GM23248 (cell line): ENCODE results near the gene TGOLN2. TPM values are rescaled to one million over a fixed set of nuclear protein-coding genes. Genes with fewer than 3 reads are reported as not detected.
"Not testable (repeated sequence)": the region's sequence is repeated elsewhere in the genome, so short reads cannot be mapped to it uniquely, and the experiment has no call there.

Experiments used
- DNase-seq: peaks from one replicate; pipeline ENCODE4 v3.0.0-alpha.2; 2015
- H2AFZ ChIP-seq: fragments of 200-600 bp; sonication (generic); 2 replicates; pipeline ENCODE4 v1.6.1; 2016; ENCODE audit warnings: antibody characterized with exemption
- H3F3A ChIP-seq: fragments of 200-600 bp; sonication (generic); 2 replicates; pipeline ENCODE4 v1.6.1; 2016; ENCODE audit warnings: mild to moderate bottlenecking, antibody characterized with exemption, mixed run types; ENCODE audit not compliant: insufficient read depth
- H3K27ac ChIP-seq: fragments of 200-600 bp; sonication (generic); 2 replicates; pipeline ENCODE4 v1.5.1; 2016; ENCODE audit warnings: mild to moderate bottlenecking
- H3K27me3 ChIP-seq: fragments of 200-600 bp; sonication (generic); replicated peaks from 2 replicates; pipeline ENCODE4 v1.6.1; 2016; ENCODE audit warnings: mild to moderate bottlenecking; ENCODE audit not compliant: insufficient read depth
- H3K36me3 ChIP-seq: fragments of 200-600 bp; sonication (generic); 2 replicates; pipeline ENCODE4 v1.6.1; 2016; ENCODE audit warnings: low read depth, mild to moderate bottlenecking
- H3K4me1 ChIP-seq: fragments of 200-600 bp; sonication (generic); 2 replicates; pipeline ENCODE4 v1.6.1; 2016; ENCODE audit warnings: mild to moderate bottlenecking; ENCODE audit not compliant: insufficient read depth
- H3K4me2 ChIP-seq: fragments of 200-600 bp; sonication (generic); one replicate; pipeline ENCODE4 v1.6.1; 2016; ENCODE audit warnings: mild to moderate bottlenecking; ENCODE audit not compliant: unreplicated experiment
- H3K4me3 ChIP-seq: fragments of 200-600 bp; sonication (generic); 2 replicates; pipeline ENCODE4 v1.5.1; 2016; ENCODE audit warnings: mild to moderate bottlenecking
- H3K79me2 ChIP-seq: fragments of 200-600 bp; sonication (generic); 2 replicates; pipeline ENCODE4 v1.6.1; 2016; ENCODE audit warnings: mild to moderate bottlenecking; ENCODE audit not compliant: insufficient read depth
- H3K9ac ChIP-seq: fragments of 200-600 bp; sonication (generic); 2 replicates; pipeline ENCODE4 v1.6.1; 2016; ENCODE audit warnings: mild to moderate bottlenecking
- H3K9me2 ChIP-seq: fragments of 200-600 bp; sonication (generic); 2 replicates; pipeline ENCODE4 v1.6.1; 2016; ENCODE audit warnings: mixed run types, mild to moderate bottlenecking, moderate library complexity; ENCODE audit not compliant: insufficient read depth
- H3K9me3 ChIP-seq: fragments of 200-600 bp; sonication (generic); one replicate; pipeline ENCODE4 v1.6.1; 2017; ENCODE audit warnings: low read depth
- H4K20me1 ChIP-seq: fragments of 200-600 bp; sonication (generic); 2 replicates; pipeline ENCODE4 v1.6.0; 2016; ENCODE audit not compliant: insufficient read depth
- EZH2 ChIP-seq: fragments of 200-600 bp; sonication (generic); IDR thresholded peaks from 2 replicates; pipeline ENCODE4 v1.6.1; 2018; ENCODE audit warnings: antibody characterized with exemption, mild to moderate bottlenecking; ENCODE audit not compliant: insufficient read depth, poor library complexity, severe bottlenecking
- EZH2phosphoT487 ChIP-seq: fragments of 200-600 bp; sonication (generic); IDR thresholded peaks from 2 replicates; pipeline ENCODE4 v1.6.1; 2018; ENCODE audit warnings: antibody characterized with exemption, moderate library complexity, mild to moderate bottlenecking, low read depth; ENCODE audit not compliant: insufficient read depth
- WGBS, 2 experiments: methylation state at CpG; one replicate each; pipeline ENCODE4 v1.1.6; 2015 to 2017; ENCODE audit warnings: low lambda C conversion rate in 2 of 2, low coverage in 1 of 2; ENCODE audit errors: missing lambda C conversion rate in 2 of 2; 5-methylcytosine and 5-hydroxymethylcytosine counted together
- in situ Hi-C: fragments of 300-500 bp; cut with MboI; formaldehyde crosslinking; loops from 2 replicates; pipeline ENCODE4 v1.15.0; 2020
- polyA plus RNA-seq: library from polyadenylated mRNA; unstranded; fragments of >200 nt; fragmentation: Nextera tagmentation; extraction: Ambion mirVana; gene quantifications from 2 replicates; pipeline ENCODE4 v1.2.1, GENCODE V29; 2016
- total RNA-seq: library from RNA; depleted of rRNA; stranded (reverse); fragments of >200 nt; shearing (Covaris generic); gene quantifications from 2 replicates; pipeline ENCODE4 v1.2.3, GENCODE V29; 2014

Gene TGOLN2
- total and polyA plus RNA-seq, 2 experiments from 2014 or later = 96.8 to 118 TPM

DNA sequence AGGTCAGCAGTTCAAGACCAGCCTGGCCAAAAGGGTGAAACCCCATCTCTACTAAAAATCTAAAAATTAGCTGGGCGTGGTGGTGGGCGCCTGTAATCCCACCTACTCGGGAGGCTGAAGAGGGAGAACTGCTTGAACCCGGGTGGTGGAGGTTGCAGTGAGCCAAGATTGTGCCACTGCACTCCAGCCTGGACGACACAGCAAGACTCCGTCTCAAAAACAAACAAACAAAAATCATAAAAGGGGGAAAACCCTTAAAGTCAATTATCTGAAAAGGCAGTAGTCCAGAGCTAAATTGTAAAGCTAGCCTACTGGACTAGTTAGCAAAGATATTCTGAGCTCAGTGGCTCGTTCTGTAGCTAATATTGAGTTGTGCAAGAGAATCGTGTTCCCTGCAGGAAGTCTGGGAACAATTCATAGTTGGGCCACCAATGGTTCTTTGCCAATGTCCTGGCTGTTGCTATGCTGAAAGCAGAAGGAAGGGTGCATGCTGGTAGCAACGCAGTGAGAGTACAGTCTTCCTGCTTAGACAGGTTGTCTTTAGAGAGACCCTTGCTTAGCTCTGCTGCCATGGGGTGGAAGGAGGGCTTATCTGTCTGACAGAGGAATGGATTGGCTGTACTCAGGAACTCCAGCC lies 4.3 kb downstream of the TGOLN2 start:
- Histone ChIP-seq H3K4me3 (no peak overlapping the region), H3K9ac (no peak overlapping the region), H3K4me1 (peaks cover 18% of the 10 kb centered on the region), H3F3A (peaks cover 50% of the 10 kb centered on the region), H4K20me1 (no peaks in the 10 kb centered on the region; the same call in 1 of the 2 replicates), H3K9me2 (no peaks in the 10 kb centered on the region), H3K9me3 (no peaks in the 10 kb centered on the region), H2AFZ (no peak overlapping the region), H3K36me3 (peaks cover 55% of the 10 kb centered on the region), H3K79me2 (peaks cover 89% of the 10 kb centered on the region), H3K4me2 (no peak overlapping the region), H3K27me3 (no peaks in the 10 kb centered on the region), H3K27ac (no peak overlapping the region)
- TF ChIP-seq EZH2phosphoT487 = no peak
- no peak for TF ChIP-seq EZH2
- DNase-seq = peak; percentile 11
- 69 to 72% methylated on average over 9 of the region's 9 CpGs for WGBS, 2 experiments
- in situ Hi-C loops = no loop called here

DNA sequence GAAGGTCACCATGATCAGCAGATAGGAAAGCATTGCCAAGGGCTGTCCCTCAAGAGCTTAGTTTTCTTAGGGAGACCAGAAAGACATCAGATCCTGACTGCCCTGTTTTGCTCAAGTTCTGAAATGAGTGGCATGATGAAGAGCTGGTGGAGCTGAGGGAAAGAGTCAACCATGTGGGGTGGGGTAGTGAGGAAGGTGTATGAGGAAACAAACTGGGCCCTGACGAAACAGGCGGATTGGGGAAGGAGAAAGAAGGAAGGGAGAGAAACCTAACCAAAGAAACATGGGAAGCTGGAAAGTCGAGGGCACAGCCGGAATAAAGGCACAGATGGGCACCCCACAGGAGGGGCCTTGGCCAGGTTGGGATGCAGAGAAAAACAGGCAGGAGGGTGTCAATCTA lies 8.0 kb downstream of the TGOLN2 start:
- in situ Hi-C loops = no loop called here
- Histone ChIP-seq H3K27ac (0 out of 2 replicates have a peak overlapping the region, but pooled peaks have one; percentile 83), H3F3A (peaks cover 30% of the 10 kb centered on the region), H4K20me1 (no peaks in the 10 kb centered on the region; the same call in 1 of the 2 replicates), H2AFZ (no peak overlapping the region), H3K36me3 (peaks cover 55% of the 10 kb centered on the region), H3K4me1 (peaks cover 15% of the 10 kb centered on the region), H3K9me3 (no peaks in the 10 kb centered on the region), H3K27me3 (no peaks in the 10 kb centered on the region), H3K4me2 (no peak overlapping the region), H3K4me3 (no peak overlapping the region), H3K9ac (no peak overlapping the region), H3K9me2 (no peaks in the 10 kb centered on the region), H3K79me2 (peaks cover 83% of the 10 kb centered on the region)
- no peak for DNase-seq
- TF ChIP-seq EZH2phosphoT487 (no peak), EZH2 (no peak)
- 93 to 96% methylated on average over 3 to 4 of the region's 4 CpGs for WGBS, 2 experiments

DNA sequence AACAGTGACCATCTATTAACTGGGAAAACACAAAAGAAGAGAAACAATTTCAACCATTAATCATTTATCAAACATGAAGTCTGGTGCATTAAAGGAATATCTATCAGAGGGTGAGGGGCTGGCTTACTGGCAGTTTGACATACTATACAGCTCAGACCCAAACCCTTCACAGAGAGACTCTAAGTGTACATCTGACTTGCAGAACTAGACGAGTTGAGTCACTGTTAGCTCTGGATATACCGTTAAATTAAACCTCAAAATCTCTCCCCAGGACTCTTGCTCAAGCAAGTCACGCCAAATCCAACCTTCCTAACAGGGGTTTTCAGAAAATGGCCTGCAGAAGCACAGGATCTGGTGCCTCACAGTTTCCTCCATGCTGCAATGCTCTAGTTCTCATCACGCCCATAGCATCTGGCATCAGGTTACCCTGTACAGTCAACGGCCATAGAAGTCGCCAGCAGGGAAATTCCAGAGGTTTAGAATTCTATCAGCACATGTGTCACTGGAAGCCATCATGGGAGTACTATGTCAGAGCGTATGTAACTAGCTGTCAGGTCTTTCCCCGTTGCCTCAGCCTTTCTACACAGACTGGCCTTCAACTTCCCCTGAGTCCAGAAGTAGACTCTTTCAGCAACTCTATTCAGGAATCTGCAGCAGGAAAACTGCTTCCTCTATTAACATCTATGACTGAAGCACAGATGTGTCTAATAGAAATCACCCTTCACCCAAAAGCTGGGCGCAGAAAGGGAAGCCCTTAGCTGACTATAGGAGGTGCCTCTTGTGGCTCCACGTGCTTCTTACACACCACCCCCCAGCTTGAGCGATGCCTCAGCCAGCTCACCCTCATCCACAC lies 9.3 kb downstream of the TGOLN2 start:
- Histone ChIP-seq H3K27ac (peak overlapping the region; percentile 83), H3K4me3 (no peak overlapping the region), H3K36me3 (peaks cover 42% of the 10 kb centered on the region), H3K9ac (peak overlapping the region; percentile 49), H3K27me3 (no peaks in the 10 kb centered on the region), H3F3A (peaks cover 30% of the 10 kb centered on the region), H3K79me2 (peaks cover 74% of the 10 kb centered on the region), H4K20me1 (no peaks in the 10 kb centered on the region; the same call in 1 of the 2 replicates), H3K9me3 (no peaks in the 10 kb centered on the region), H3K4me2 (peak overlapping the region; percentile 48), H3K4me1 (peaks cover 16% of the 10 kb centered on the region), H3K9me2 (no peaks in the 10 kb centered on the region), H2AFZ (no peak overlapping the region)
- 34 to 35% methylated on average over 11 of the region's 11 CpGs for WGBS, 2 experiments
- TF ChIP-seq EZH2phosphoT487 = no peak
- TF ChIP-seq EZH2 = no peak
- peak; percentile 95 for DNase-seq
- in situ Hi-C loops = no loop called here

DNA sequence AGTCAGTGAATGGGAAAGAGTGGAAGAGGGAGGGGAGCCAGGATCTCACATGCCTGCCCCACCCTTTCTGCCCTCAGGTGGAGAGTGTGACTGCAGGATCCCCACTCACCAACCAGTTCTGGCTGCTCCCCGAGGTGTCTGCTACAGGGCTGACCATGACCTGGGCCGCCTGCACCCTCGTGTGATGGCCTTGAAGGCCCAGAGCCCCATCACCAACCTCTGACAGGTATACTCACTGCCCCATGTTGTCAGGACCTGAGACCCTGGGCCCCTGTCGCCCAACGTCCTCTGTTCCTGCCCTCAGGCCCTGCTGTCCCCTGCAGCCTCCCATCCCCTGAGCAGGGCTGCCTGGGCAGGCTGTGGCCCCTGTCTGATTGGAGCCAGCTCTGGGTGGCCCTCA lies 11.9 kb downstream of the TGOLN2 start:
- WGBS, 2 experiments = 87 to 91% methylated on average over 5 of the region's 5 CpGs
- H3K4me2 ChIP-seq, DNase-seq, in situ Hi-C loops, H4K20me1 ChIP-seq, H3K27ac ChIP-seq, H3K9ac ChIP-seq, H3K27me3 ChIP-seq, H3K4me3 ChIP-seq, H2AFZ ChIP-seq, H3K9me2 ChIP-seq, H3K9me3 ChIP-seq: not testable (repeated sequence)
- Histone ChIP-seq H3K79me2 (peaks cover 49% of the 10 kb centered on the region), H3F3A (peaks cover 37% of the 10 kb centered on the region), H3K36me3 (peaks cover 18% of the 10 kb centered on the region; the same call in 1 of the 2 replicates), H3K4me1 (peaks cover 28% of the 10 kb centered on the region)
